ENCODE data around the gene TPRN. TPM values are rescaled to one million over a fixed set of nuclear protein-coding genes. Genes with fewer than 3 reads are reported as not detected.

TPRN gene
- total RNA-seq, 1 experiment from 2014 or later, result 43.1 TPM

DNA sequence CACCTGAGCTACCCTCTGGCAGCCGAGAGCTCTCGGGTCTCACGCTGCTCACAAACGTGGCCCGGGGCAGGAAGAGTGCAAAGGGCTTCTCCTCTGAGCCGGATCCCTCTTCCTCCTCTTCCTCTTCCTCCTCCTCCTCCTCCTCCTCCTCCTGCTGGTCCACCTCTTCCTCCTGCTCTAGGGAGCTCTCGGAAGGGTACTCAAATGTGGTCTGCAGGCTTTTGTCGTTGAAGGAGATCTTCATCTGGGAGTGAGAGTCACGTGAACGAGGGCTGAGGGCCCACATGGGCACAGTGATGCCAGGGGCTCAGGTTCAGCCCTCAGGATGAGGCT, 8.1 kb downstream of the TPRN start (continued):
- TF ChIP-seq HMGA2 (CRISPR knock-in tag; IDR thresholded peaks at IDR 0.05) (no peak), EMX1 (CRISPR knock-in tag; IDR thresholded peaks at IDR 0.05) (no peak)
- TF ChIP-seq, protein P1, sequence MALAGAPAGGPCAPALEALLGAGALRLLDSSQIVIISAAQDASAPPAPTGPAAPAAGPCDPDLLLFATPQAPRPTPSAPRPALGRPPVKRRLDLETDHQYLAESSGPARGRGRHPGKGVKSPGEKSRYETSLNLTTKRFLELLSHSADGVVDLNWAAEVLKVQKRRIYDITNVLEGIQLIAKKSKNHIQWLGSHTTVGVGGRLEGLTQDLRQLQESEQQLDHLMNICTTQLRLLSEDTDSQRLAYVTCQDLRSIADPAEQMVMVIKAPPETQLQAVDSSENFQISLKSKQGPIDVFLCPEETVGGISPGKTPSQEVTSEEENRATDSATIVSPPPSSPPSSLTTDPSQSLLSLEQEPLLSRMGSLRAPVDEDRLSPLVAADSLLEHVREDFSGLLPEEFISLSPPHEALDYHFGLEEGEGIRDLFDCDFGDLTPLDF (CRISPR knock-in tag; IDR thresholded peaks at IDR 0.05), result no peak

DNA sequence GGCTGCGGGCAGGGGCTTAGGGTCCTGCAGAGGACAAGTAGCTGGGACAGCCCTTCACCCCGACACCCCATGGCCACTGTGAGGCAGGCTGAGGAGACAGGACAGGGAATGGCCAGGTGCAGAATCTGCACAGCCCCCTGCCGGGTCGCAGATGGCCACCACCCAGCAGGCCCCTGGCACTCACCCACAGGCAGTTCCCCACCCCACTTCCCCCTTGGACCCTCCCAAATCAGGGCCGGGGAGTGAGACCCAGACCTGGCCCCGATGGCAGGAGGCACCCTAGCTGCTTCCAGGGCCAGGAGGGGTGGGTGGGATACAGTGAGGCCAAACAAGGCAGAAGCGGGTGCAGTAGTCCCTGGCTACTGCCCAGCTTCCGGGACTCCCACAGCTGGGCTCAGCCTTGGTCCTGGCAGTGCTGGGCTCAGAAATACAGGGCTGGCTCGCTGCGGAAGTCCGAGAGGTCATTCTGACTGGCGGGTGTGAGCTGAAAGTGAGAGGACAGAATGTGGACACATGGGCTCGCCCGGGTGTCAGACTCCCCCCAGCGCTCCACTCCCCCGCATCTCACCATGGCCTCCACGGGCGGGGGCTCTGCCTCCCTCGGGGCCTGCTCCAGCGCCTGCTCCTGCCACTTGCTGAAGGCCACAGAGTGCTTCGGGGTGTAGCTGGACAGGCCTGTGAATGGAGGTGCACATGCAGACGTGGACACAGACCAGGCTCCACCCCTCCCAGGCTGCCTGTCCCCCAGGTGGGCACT, 8.7 kb downstream of the TPRN start:
- ATAC-seq, result no peak
- Mint-ChIP-seq H3K27ac (no peak overlapping the region), H3K27me3 (ENCODE audit: low read depth) (no peaks in the 10 kb centered on the region), H3K9me3 (no peaks in the 10 kb centered on the region), H3K4me3 (no peak overlapping the region), H3K4me1 (peaks cover 22% of the 10 kb centered on the region), H3K36me3 (no peaks in the 10 kb centered on the region; the same call in 1 of the 2 replicates)
- CTCF ChIA-PET, result interaction anchor here (1.2 to 1.6 kb wide), 5 partner anchors 15 to 190 kb away, joined by 3 to 8 read pairs (median 5); no protein-coding TSS in a partner anchor
- no peak for DNase-seq (ENCODE audit: low spot score)
- POLR2A ChIA-PET, result interaction anchor here (1.1 to 2.3 kb wide), 3 partner anchors 9 to 25 kb away, joined by 3 to 13 read pairs (median 5); partner anchors contain the start of genes TMEM210 and TPRN
- TF ChIP-seq, protein P2, sequence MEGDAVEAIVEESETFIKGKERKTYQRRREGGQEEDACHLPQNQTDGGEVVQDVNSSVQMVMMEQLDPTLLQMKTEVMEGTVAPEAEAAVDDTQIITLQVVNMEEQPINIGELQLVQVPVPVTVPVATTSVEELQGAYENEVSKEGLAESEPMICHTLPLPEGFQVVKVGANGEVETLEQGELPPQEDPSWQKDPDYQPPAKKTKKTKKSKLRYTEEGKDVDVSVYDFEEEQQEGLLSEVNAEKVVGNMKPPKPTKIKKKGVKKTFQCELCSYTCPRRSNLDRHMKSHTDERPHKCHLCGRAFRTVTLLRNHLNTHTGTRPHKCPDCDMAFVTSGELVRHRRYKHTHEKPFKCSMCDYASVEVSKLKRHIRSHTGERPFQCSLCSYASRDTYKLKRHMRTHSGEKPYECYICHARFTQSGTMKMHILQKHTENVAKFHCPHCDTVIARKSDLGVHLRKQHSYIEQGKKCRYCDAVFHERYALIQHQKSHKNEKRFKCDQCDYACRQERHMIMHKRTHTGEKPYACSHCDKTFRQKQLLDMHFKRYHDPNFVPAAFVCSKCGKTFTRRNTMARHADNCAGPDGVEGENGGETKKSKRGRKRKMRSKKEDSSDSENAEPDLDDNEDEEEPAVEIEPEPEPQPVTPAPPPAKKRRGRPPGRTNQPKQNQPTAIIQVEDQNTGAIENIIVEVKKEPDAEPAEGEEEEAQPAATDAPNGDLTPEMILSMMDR (IDR thresholded peaks at IDR 0.05), result no peak
- TF ChIP-seq, protein P3, sequence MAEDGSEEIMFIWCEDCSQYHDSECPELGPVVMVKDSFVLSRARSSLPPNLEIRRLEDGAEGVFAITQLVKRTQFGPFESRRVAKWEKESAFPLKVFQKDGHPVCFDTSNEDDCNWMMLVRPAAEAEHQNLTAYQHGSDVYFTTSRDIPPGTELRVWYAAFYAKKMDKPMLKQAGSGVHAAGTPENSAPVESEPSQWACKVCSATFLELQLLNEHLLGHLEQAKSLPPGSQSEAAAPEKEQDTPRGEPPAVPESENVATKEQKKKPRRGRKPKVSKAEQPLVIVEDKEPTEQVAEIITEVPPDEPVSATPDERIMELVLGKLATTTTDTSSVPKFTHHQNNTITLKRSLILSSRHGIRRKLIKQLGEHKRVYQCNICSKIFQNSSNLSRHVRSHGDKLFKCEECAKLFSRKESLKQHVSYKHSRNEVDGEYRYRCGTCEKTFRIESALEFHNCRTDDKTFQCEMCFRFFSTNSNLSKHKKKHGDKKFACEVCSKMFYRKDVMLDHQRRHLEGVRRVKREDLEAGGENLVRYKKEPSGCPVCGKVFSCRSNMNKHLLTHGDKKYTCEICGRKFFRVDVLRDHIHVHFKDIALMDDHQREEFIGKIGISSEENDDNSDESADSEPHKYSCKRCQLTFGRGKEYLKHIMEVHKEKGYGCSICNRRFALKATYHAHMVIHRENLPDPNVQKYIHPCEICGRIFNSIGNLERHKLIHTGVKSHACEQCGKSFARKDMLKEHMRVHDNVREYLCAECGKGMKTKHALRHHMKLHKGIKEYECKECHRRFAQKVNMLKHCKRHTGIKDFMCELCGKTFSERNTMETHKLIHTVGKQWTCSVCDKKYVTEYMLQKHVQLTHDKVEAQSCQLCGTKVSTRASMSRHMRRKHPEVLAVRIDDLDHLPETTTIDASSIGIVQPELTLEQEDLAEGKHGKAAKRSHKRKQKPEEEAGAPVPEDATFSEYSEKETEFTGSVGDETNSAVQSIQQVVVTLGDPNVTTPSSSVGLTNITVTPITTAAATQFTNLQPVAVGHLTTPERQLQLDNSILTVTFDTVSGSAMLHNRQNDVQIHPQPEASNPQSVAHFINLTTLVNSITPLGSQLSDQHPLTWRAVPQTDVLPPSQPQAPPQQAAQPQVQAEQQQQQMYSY (CRISPR knock-in tag; IDR thresholded peaks at IDR 0.05), result no peak
- TF ChIP-seq, protein P4, sequence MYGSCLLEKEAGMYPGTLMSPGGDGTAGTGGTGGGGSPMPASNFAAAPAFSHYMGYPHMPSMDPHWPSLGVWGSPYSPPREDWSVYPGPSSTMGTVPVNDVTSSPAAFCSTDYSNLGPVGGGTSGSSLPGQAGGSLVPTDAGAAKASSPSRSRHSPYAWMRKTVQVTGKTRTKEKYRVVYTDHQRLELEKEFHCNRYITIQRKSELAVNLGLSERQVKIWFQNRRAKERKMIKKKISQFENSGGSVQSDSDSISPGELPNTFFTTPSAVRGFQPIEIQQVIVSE (CRISPR knock-in tag; IDR thresholded peaks at IDR 0.05; ENCODE audit: borderline replicate concordance), result no peak
- TF ChIP-seq NFATC4 (CRISPR knock-in tag; IDR thresholded peaks at IDR 0.05), result no peak
- TF ChIP-seq, protein P5, sequence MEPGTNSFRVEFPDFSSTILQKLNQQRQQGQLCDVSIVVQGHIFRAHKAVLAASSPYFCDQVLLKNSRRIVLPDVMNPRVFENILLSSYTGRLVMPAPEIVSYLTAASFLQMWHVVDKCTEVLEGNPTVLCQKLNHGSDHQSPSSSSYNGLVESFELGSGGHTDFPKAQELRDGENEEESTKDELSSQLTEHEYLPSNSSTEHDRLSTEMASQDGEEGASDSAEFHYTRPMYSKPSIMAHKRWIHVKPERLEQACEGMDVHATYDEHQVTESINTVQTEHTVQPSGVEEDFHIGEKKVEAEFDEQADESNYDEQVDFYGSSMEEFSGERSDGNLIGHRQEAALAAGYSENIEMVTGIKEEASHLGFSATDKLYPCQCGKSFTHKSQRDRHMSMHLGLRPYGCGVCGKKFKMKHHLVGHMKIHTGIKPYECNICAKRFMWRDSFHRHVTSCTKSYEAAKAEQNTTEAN (CRISPR knock-in tag; IDR thresholded peaks at IDR 0.05), result no peak
- TF ChIP-seq, protein P6, sequence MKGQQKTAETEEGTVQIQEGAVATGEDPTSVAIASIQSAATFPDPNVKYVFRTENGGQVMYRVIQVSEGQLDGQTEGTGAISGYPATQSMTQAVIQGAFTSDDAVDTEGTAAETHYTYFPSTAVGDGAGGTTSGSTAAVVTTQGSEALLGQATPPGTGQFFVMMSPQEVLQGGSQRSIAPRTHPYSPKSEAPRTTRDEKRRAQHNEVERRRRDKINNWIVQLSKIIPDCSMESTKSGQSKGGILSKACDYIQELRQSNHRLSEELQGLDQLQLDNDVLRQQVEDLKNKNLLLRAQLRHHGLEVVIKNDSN (CRISPR knock-in tag; IDR thresholded peaks at IDR 0.05), result no peak
- TF ChIP-seq, protein P7, sequence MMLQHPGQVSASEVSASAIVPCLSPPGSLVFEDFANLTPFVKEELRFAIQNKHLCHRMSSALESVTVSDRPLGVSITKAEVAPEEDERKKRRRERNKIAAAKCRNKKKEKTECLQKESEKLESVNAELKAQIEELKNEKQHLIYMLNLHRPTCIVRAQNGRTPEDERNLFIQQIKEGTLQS (CRISPR knock-in tag; conservative IDR thresholded peaks at IDR 0.05), result no peak
- TF ChIP-seq RORB (CRISPR knock-in tag; IDR thresholded peaks at IDR 0.05), result no peak
- no peak for TF ChIP-seq ATF1 (CRISPR knock-in tag; IDR thresholded peaks at IDR 0.05)
- TF ChIP-seq, protein P8, sequence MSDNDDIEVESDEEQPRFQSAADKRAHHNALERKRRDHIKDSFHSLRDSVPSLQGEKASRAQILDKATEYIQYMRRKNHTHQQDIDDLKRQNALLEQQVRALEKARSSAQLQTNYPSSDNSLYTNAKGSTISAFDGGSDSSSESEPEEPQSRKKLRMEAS (CRISPR knock-in tag; IDR thresholded peaks at IDR 0.05), result no peak
- TF ChIP-seq NFE2L1 (CRISPR knock-in tag; IDR thresholded peaks at IDR 0.05), result no peak
- no peak for TF ChIP-seq EMX1 (CRISPR knock-in tag; IDR thresholded peaks at IDR 0.05)
- no peak for TF ChIP-seq NR2C2 (CRISPR knock-in tag; IDR thresholded peaks at IDR 0.05)
- TF ChIP-seq, protein P9, sequence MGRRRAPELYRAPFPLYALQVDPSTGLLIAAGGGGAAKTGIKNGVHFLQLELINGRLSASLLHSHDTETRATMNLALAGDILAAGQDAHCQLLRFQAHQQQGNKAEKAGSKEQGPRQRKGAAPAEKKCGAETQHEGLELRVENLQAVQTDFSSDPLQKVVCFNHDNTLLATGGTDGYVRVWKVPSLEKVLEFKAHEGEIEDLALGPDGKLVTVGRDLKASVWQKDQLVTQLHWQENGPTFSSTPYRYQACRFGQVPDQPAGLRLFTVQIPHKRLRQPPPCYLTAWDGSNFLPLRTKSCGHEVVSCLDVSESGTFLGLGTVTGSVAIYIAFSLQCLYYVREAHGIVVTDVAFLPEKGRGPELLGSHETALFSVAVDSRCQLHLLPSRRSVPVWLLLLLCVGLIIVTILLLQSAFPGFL (CRISPR knock-in tag; IDR thresholded peaks at IDR 0.05; ENCODE audit: borderline replicate concordance), result no peak
- TF ChIP-seq KAT7 (CRISPR knock-in tag; IDR thresholded peaks at IDR 0.05; ENCODE audit: borderline replicate concordance), result no peak
- no peak for TF ChIP-seq ELF4 (CRISPR knock-in tag; IDR thresholded peaks at IDR 0.05; ENCODE audit: low read depth)
- no peak for TF ChIP-seq HMGA2 (CRISPR knock-in tag; IDR thresholded peaks at IDR 0.05)
- TF ChIP-seq, protein P10, sequence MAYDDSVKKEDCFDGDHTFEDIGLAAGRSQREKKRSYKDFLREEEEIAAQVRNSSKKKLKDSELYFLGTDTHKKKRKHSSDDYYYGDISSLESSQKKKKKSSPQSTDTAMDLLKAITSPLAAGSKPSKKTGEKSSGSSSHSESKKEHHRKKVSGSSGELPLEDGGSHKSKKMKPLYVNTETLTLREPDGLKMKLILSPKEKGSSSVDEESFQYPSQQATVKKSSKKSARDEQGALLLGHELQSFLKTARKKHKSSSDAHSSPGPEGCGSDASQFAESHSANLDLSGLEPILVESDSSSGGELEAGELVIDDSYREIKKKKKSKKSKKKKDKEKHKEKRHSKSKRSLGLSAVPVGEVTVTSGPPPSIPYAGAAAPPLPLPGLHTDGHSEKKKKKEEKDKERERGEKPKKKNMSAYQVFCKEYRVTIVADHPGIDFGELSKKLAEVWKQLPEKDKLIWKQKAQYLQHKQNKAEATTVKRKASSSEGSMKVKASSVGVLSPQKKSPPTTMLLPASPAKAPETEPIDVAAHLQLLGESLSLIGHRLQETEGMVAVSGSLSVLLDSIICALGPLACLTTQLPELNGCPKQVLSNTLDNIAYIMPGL (CRISPR knock-in tag; IDR thresholded peaks at IDR 0.05), result no peak

Data from WTC11 (cell line).